Effector memory CD4-positive, alpha-beta T cell (primary cell): ENCODE measurements around the gene SORCS2.

ENCODE experiments used
- DNase-seq, 3 donors: peaks; one replicate each; pipeline ENCODE4 v3.0.0-alpha.2; 2020
- H3K27ac ChIP-seq: 2 replicates; pipeline ENCODE4 v1.7.0; 2013; ENCODE audit warnings: mild to moderate bottlenecking, low read length, moderate library complexity; ENCODE audit not compliant: insufficient read depth, poor library complexity, severe bottlenecking
- H3K27me3 ChIP-seq: replicated peaks from 2 replicates; pipeline ENCODE4 v1.7.0; 2013; ENCODE audit warnings: mild to moderate bottlenecking, low read length; ENCODE audit not compliant: insufficient read depth, control insufficient read depth, poor library complexity, severe bottlenecking
- H3K36me3 ChIP-seq: 2 replicates; pipeline ENCODE4 v1.7.0; 2013; ENCODE audit warnings: mild to moderate bottlenecking, low read length, moderate library complexity; ENCODE audit not compliant: control insufficient read depth, insufficient read depth
- H3K4me1 ChIP-seq: 2 replicates; pipeline ENCODE4 v1.7.0; 2013; ENCODE audit warnings: low read length, mild to moderate bottlenecking; ENCODE audit not compliant: control insufficient read depth, insufficient read depth, poor library complexity, severe bottlenecking
- H3K4me3 ChIP-seq: 2 replicates; pipeline ENCODE4 v1.7.0; 2013; ENCODE audit warnings: low read length, low read depth, mild to moderate bottlenecking; ENCODE audit not compliant: insufficient read depth, poor library complexity, severe bottlenecking
- H3K9me3 ChIP-seq: 2 replicates; pipeline ENCODE4 v1.7.0; 2013; ENCODE audit warnings: mild to moderate bottlenecking, low read length, moderate library complexity; ENCODE audit not compliant: control insufficient read depth

The SORCS2 gene

GRCh38 chr4:7435471-7436061 is 243.2 kb downstream of the SORCS2 start:
- DNase-seq: no peak
- H3K36me3 ChIP-seq: no peaks in the 10 kb centered on the region
- no peaks in the 10 kb centered on the region for H3K9me3 ChIP-seq
- H3K27me3 ChIP-seq: no peaks in the 10 kb centered on the region
- H3K4me3 ChIP-seq: no peak overlapping the region
- no peaks in the 10 kb centered on the region for H3K4me1 ChIP-seq
- H3K27ac ChIP-seq: no peak overlapping the region

- H3K27ac ChIP-seq: no peak overlapping the region
- no peak for DNase-seq
- H3K4me3 ChIP-seq: no peak overlapping the region
- H3K27me3 ChIP-seq: no peaks in the 10 kb centered on the region
- H3K9me3 ChIP-seq: no peaks in the 10 kb centered on the region
- H3K4me1 ChIP-seq: no peaks in the 10 kb centered on the region
- no peaks in the 10 kb centered on the region for H3K36me3 ChIP-seq
These were observed 243.9 kb downstream of the SORCS2 start for GRCh38 chr4:7436256-7436655.

GRCh38 chr4:7439699-7440098 is 247.4 kb downstream of the SORCS2 start:
- DNase-seq: no peak
- no peaks in the 10 kb centered on the region for H3K9me3 ChIP-seq
- H3K4me1 ChIP-seq: no peaks in the 10 kb centered on the region
- no peaks in the 10 kb centered on the region for H3K36me3 ChIP-seq
- no peaks in the 10 kb centered on the region for H3K27me3 ChIP-seq
- H3K4me3 ChIP-seq: no peak overlapping the region
- no peak overlapping the region for H3K27ac ChIP-seq

GRCh38 chr4:7441201-7441600 is 248.9 kb downstream of the SORCS2 start:
- Histone ChIP-seq H3K4me1 (no peaks in the 10 kb centered on the region), H3K27me3 (no peaks in the 10 kb centered on the region), H3K27ac (no peak overlapping the region), H3K9me3 (no peaks in the 10 kb centered on the region), H3K36me3 (no peaks in the 10 kb centered on the region), H3K4me3 (no peak overlapping the region)
- no peak for DNase-seq

- no peak overlapping the region for H3K4me3 ChIP-seq
- no peak for DNase-seq
- H3K36me3 ChIP-seq: no peaks in the 10 kb centered on the region
- H3K27ac ChIP-seq: no peak overlapping the region
- no peaks in the 10 kb centered on the region for H3K27me3 ChIP-seq
- no peaks in the 10 kb centered on the region for H3K9me3 ChIP-seq
- H3K4me1 ChIP-seq: no peaks in the 10 kb centered on the region
These were observed 250.3 kb downstream of the SORCS2 start for GRCh38 chr4:7442574-7443162.

GRCh38 chr4:7444314-7444713 is 252.0 kb downstream of the SORCS2 start:
- Histone ChIP-seq H3K27me3 (no peaks in the 10 kb centered on the region), H3K4me3 (no peak overlapping the region), H3K4me1 (no peaks in the 10 kb centered on the region), H3K9me3 (no peaks in the 10 kb centered on the region), H3K36me3 (no peaks in the 10 kb centered on the region), H3K27ac (no peak overlapping the region)
- no peak for DNase-seq

- H3K9me3 ChIP-seq: no peaks in the 10 kb centered on the region
- no peak for DNase-seq
- H3K36me3 ChIP-seq: no peaks in the 10 kb centered on the region
- H3K4me1 ChIP-seq: no peaks in the 10 kb centered on the region
- H3K27me3 ChIP-seq: no peaks in the 10 kb centered on the region
- H3K27ac ChIP-seq: no peak overlapping the region
- no peak overlapping the region for H3K4me3 ChIP-seq
These were observed 252.4 kb downstream of the SORCS2 start for GRCh38 chr4:7444731-7445130.

- Histone ChIP-seq H3K27me3 (no peaks in the 10 kb centered on the region), H3K4me1 (no peaks in the 10 kb centered on the region), H3K27ac (no peak overlapping the region), H3K4me3 (no peak overlapping the region), H3K36me3 (no peaks in the 10 kb centered on the region), H3K9me3 (no peaks in the 10 kb centered on the region)
- no peak for DNase-seq
These were observed 254.9 kb downstream of the SORCS2 start for GRCh38 chr4:7447236-7447635.

GRCh38 chr4:7448036-7448435 is 255.7 kb downstream of the SORCS2 start:
- H3K4me3 ChIP-seq: no peak overlapping the region

GRCh38 chr4:7450775-7451433 is 258.6 kb downstream of the SORCS2 start:
- Histone ChIP-seq H3K27ac (no peak overlapping the region), H3K9me3 (no peaks in the 10 kb centered on the region), H3K4me3 (no peak overlapping the region), H3K27me3 (no peaks in the 10 kb centered on the region), H3K4me1 (no peaks in the 10 kb centered on the region), H3K36me3 (no peaks in the 10 kb centered on the region)
- no peak for DNase-seq

More at GRCh38 chr4:7448036-7448435, 255.7 kb downstream of the SORCS2 start:
- Histone ChIP-seq H3K4me1 (no peaks in the 10 kb centered on the region), H3K36me3 (no peaks in the 10 kb centered on the region), H3K9me3 (no peaks in the 10 kb centered on the region), H3K27ac (no peak overlapping the region), H3K27me3 (no peaks in the 10 kb centered on the region)
- no peak for DNase-seq
